ENCODE results near the gene ZG16. TPM values are rescaled to one million over a fixed set of nuclear protein-coding genes. Genes with fewer than 3 reads are reported as not detected.

ZG16 gene
- total and polyA plus RNA-seq, 9 of the 15 experiments (the other 6 are each of a cell fraction or from before 2014, with no cell fraction given) = 0.04 TPM; not detected in 8

- CTCF ChIA-PET (ENCODE audit: low intra/inter-chr PET ratio) = no interaction called here
- H3K27ac ChIP-seq (ENCODE audit: extremely low read depth, low read depth, low read length) = no peak overlapping the region
- no peaks in the 10 kb centered on the region for H3K27me3 ChIP-seq (ENCODE audit: control insufficient read depth in 2 of 2, insufficient read depth in 2 of 2, low read length in 2 of 2)
- H3K4me2 ChIP-seq (ENCODE audit: insufficient read depth, low read length) = no peak overlapping the region
- H3K79me2 ChIP-seq (ENCODE audit: control insufficient read depth, insufficient read depth, low read length) = no peaks in the 10 kb centered on the region
- H3K9ac ChIP-seq (ENCODE audit: insufficient read depth in 1 of 2, low read depth in 2 of 2, low read length in 2 of 2) = peak overlapping the region in 1 of 2 experiments; percentile 55; a peak in 2 of 4 replicates
- FAIRE-seq (no peak), DNase-seq (ENCODE audit: extremely low read depth in 1 of 4, low spot score in 3 of 4) (no peak), ATAC-seq (no peak)
- 0 out of 2 replicates have a peak, but pooled peaks cover 2% of the 10 kb centered on the region for H3K9me3 ChIP-seq (replicated peaks; ENCODE audit: control insufficient read depth, insufficient read depth, low read depth, low read length)
- no peak overlapping the region for H3K4me3 ChIP-seq
- no peaks in the 10 kb centered on the region for H4K20me1 ChIP-seq (replicated peaks; ENCODE audit: control insufficient read depth, insufficient read depth, low read length)
- intact Hi-C loops (cut with micrococcal nuclease) (no loop called here), in situ Hi-C loops (cut with MboI) (no loop called here)
- BruUV-seq (replicated peaks) = no TSS peak
- H3K36me3 ChIP-seq (ENCODE audit: control insufficient read depth, insufficient read depth, low read length) = no peaks in the 10 kb centered on the region
- H2AFZ ChIP-seq (ENCODE audit: low read depth, low read length) = no peak overlapping the region
- peaks cover 0 to 18% of the 10 kb centered on the region in 2 experiments; a peak in 4 of 5 replicates for H3K4me1 ChIP-seq (replicated peaks in 1 of 2; ENCODE audit: control insufficient read depth in 2 of 2, insufficient read depth in 2 of 2, low read length in 2 of 2)
- H3K9me1 ChIP-seq (ENCODE audit: control insufficient read depth, insufficient read depth, low read length) = no peaks in the 10 kb centered on the region
- POLR2A ChIA-PET = no interaction called here
- WGBS (ENCODE audit: insufficient coverage, low coverage, missing lambda C conversion rate) = 40% methylated on average over 20 of the region's 21 CpGs
- no peak for TF ChIP-seq THRAP3 (IDR thresholded peaks at IDR 0.05; ENCODE audit: borderline replicate concordance)
- TF ChIP-seq, protein P1, sequence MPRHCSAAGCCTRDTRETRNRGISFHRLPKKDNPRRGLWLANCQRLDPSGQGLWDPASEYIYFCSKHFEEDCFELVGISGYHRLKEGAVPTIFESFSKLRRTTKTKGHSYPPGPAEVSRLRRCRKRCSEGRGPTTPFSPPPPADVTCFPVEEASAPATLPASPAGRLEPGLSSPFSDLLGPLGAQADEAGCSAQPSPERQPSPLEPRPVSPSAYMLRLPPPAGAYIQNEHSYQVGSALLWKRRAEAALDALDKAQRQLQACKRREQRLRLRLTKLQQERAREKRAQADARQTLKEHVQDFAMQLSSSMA (CRISPR knock-in tag; IDR thresholded peaks at IDR 0.05) = no peak
- no peak for TF ChIP-seq SNIP1 (IDR thresholded peaks at IDR 0.05; ENCODE audit: low read depth)
- TF ChIP-seq MBD1 (CRISPR knock-in tag; IDR thresholded peaks at IDR 0.05) = no peak
- no peak for TF ChIP-seq KAT2B (IDR thresholded peaks at IDR 0.05; ENCODE audit: low read depth, low read length)
- TF ChIP-seq ARID2 (IDR thresholded peaks at IDR 0.05) = no peak
- no peak for TF ChIP-seq TAF9B (IDR thresholded peaks at IDR 0.05; ENCODE audit: partially characterized antibody)
- TF ChIP-seq, protein P2, sequence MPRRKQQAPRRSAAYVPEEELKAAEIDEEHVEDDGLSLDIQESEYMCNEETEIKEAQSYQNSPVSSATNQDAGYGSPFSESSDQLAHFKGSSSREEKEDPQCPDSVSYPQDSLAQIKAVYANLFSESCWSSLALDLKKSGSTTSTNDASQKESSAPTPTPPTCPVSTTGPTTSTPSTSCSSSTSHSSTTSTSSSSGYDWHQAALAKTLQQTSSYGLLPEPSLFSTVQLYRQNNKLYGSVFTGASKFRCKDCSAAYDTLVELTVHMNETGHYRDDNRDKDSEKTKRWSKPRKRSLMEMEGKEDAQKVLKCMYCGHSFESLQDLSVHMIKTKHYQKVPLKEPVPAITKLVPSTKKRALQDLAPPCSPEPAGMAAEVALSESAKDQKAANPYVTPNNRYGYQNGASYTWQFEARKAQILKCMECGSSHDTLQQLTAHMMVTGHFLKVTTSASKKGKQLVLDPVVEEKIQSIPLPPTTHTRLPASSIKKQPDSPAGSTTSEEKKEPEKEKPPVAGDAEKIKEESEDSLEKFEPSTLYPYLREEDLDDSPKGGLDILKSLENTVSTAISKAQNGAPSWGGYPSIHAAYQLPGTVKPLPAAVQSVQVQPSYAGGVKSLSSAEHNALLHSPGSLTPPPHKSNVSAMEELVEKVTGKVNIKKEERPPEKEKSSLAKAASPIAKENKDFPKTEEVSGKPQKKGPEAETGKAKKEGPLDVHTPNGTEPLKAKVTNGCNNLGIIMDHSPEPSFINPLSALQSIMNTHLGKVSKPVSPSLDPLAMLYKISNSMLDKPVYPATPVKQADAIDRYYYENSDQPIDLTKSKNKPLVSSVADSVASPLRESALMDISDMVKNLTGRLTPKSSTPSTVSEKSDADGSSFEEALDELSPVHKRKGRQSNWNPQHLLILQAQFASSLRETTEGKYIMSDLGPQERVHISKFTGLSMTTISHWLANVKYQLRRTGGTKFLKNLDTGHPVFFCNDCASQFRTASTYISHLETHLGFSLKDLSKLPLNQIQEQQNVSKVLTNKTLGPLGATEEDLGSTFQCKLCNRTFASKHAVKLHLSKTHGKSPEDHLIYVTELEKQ (CRISPR knock-in tag; IDR thresholded peaks at IDR 0.05) = no peak
- TF ChIP-seq, protein P3, sequence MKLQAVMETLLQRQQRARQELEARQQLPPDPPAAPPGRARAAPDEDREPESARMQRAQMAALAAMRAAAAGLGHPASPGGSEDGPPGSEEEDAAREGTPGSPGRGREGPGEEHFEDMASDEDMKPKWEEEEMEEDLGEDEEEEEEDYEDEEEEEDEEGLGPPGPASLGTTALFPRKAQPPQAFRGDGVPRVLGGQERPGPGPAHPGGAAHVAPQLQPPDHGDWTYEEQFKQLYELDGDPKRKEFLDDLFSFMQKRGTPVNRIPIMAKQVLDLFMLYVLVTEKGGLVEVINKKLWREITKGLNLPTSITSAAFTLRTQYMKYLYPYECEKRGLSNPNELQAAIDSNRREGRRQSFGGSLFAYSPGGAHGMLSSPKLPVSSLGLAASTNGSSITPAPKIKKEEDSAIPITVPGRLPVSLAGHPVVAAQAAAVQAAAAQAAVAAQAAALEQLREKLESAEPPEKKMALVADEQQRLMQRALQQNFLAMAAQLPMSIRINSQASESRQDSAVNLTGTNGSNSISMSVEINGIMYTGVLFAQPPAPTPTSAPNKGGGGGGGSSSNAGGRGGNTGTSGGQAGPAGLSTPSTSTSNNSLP (IDR thresholded peaks at IDR 0.05; ENCODE audit: borderline replicate concordance, low read depth, low read length) = no peak
- no peak for TF ChIP-seq BRD4 (IDR thresholded peaks at IDR 0.05)
- TF ChIP-seq TRIM24 (IDR thresholded peaks at IDR 0.05) = no peak
- no peak for TF ChIP-seq OTX1 (CRISPR knock-in tag; IDR thresholded peaks at IDR 0.05)
- no peak for TF ChIP-seq THRA (IDR thresholded peaks at IDR 0.05)
These were observed 34.1 kb upstream of the ZG16 start for GRCh38 chr16:29743827-29744531.
